Activated naive CD8-positive, alpha-beta T cell treated with anti-CD3 and anti-CD28 coated beads for 36 hours (primary cell): ENCODE measurements around the gene EFNB2. TPM values are rescaled to one million over a fixed set of nuclear protein-coding genes. Genes with fewer than 3 reads are reported as not detected.

Experiments
- DNase-seq: peaks from one replicate; pipeline ENCODE4 v3.0.0; 2021
- H3K27ac Mint-ChIP-seq: one replicate; pipeline ENCODE4 v1.8.0; 2022; ENCODE audit warnings: mild to moderate bottlenecking, moderate library complexity, mixed read lengths
- H3K27me3 Mint-ChIP-seq: one replicate; pipeline ENCODE4 v1.8.0; 2022; ENCODE audit warnings: mild to moderate bottlenecking, mixed read lengths
- H3K36me3 Mint-ChIP-seq: one replicate; pipeline ENCODE4 v1.8.0; 2021; ENCODE audit warnings: mild to moderate bottlenecking, mixed read lengths
- H3K4me1 Mint-ChIP-seq: one replicate; pipeline ENCODE4 v1.8.0; 2021; ENCODE audit warnings: mixed read lengths
- H3K4me3 Mint-ChIP-seq: one replicate; pipeline ENCODE4 v1.8.0; 2022; ENCODE audit warnings: mild to moderate bottlenecking, moderate library complexity, mixed read lengths
- H3K9me3 Mint-ChIP-seq: one replicate; pipeline ENCODE4 v1.8.0; 2022; ENCODE audit warnings: mixed read lengths
- total RNA-seq, 2 experiments: library from RNA; stranded (reverse); gene quantifications; one replicate each; pipeline ENCODE4 v1.2.3, GENCODE V29; 2021

Gene EFNB2
- total RNA-seq, 2 experiments from 2014 or later: 0.06 to 0.08 TPM

DNA sequence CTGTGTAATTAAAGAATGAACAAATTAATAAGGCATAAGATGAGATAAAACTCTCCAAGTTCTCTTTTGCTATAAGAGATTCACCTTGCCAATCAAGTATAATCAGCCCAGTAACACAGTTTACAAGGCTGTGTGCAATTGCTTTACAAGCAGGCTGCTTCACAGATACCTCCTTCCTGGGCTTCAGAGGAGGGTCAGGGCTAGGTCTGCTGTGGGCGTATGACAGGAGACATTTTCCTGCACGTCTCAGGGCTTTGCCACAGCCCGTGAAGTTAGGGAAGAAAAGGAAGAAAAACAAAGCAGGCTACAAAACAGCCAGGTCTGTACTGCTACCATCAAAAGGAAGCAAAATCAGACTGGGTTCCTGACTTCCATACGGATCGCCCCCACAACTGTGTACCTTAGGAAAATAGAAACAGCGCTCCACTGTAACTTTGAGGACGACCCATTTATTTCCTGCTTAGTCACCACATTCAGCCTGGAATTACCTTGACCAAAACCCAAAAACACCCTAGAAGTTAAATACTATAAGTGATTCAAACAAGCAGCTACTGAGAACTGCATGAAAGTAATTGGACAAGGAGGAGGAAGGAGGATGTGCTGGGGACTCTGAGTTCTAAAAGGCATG lies 12.4 kb downstream of the EFNB2 start:
- Mint-ChIP-seq H3K27ac (no peak overlapping the region), H3K4me3 (no peak overlapping the region), H3K36me3 (no peaks in the 10 kb centered on the region), H3K9me3 (no peaks in the 10 kb centered on the region), H3K4me1 (no peaks in the 10 kb centered on the region), H3K27me3 (peaks cover 44% of the 10 kb centered on the region)
- no peak for DNase-seq

DNA sequence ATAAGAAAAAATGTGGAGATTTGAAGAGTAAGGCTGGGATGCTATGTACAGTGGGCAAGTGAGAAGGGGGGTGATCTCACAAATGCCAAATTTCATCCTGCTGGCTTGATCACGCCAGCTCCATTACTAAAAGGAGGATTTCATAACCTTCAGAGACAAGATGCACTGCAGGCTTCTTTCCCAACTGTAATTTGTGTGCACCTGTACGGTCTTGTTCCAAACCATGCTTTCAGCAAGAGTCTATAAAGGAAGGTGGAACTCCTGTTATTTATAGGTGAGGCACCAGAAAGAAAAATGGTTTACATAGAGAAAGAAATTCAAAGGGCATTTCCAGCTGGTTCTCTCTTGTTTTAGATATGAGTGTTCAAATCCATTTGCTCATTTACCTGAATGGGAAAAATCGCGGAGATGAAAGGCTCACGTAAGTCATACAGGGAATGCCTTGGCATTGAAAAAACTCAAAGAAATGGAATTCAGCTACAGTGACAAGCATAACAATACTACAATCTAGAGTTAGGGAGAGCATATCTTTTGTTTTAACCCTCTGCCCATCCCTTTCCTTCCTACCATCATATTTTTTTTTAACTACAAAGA lies 13.3 kb downstream of the EFNB2 start:
- Mint-ChIP-seq H3K9me3 (no peaks in the 10 kb centered on the region), H3K27me3 (peaks cover 39% of the 10 kb centered on the region)

DNA sequence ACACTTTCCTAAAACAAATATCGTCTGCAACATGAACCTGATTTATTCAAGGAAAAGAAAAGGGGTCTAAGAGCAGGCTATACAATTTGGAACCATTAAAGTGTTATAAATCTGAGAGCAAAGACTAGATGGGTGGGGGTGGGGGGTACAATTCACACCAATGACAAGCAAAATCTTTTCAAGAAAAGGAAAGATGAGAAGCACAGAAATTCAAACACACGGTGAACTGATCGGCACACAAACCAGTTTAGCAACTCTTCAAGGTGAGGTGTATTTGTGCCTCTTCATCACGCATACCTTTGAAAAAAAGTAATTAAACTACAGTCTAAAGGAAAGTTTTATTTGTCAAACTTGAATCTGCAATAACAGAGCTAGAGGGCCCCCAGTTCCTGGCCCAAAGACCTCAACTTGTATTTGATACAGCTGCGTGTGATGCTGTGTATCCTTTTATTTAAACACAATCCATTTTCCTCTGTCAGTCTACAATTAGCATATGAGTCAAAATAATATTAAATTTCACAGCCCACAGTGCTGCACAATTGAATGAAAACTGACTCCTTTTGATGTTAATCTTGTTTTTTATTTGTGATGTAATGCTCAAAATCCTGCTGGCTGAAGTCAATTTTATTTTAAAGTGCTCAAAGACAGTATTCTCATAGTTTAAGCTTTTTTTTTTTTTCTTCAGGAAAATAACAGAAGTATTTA lies 14.2 kb downstream of the EFNB2 start:
- H3K9me3 Mint-ChIP-seq: no peaks in the 10 kb centered on the region
- no peak overlapping the region for H3K27ac Mint-ChIP-seq
- no peaks in the 10 kb centered on the region for H3K4me1 Mint-ChIP-seq
- no peaks in the 10 kb centered on the region for H3K36me3 Mint-ChIP-seq
- H3K27me3 Mint-ChIP-seq: peaks cover 31% of the 10 kb centered on the region
- no peak overlapping the region for H3K4me3 Mint-ChIP-seq
- DNase-seq: no peak

More for the DNA sequence above, 13.3 kb downstream of the EFNB2 start:
- Mint-ChIP-seq H3K4me3 (no peak overlapping the region), H3K36me3 (no peaks in the 10 kb centered on the region), H3K4me1 (no peaks in the 10 kb centered on the region), H3K27ac (no peak overlapping the region)
- no peak for DNase-seq

DNA sequence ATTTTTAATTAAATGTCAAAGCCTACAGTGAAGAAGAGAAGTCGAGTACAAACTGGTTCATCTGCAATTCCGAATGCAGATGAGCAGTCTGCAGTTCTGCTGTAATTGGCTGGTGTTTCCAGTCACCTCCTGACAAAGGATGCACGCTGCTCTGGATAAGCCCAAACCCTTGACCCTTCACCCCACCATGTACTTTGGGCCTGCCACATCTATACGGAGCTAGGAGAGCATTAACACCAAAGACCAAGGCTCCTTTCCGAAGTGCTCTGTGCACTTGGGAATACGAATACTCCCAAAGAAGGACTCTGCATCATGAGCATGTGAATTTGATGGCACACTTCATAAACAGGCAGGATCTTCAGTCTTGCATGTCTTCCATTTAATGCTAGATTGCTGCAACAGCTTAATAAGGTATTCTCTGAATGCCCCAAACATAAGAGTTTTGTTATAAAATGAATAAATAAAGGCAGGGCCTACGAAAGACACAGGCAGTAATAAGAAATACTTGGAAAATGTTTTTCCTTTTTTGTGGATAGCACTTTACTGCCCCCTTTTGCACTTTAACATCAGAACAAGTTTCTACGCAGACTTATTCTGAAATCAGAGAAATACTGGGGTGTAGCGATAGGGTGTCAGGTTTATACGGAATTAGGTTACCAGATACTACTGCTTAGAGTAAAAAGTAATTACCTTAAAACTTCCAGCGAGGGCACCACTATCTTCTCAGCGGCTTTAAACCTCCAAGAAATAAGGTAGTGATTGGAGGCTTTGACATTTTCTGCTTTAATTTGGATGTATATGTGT lies 15.0 kb downstream of the EFNB2 start:
- no peak for DNase-seq
- Mint-ChIP-seq H3K4me3 (no peak overlapping the region), H3K36me3 (no peaks in the 10 kb centered on the region), H3K9me3 (no peaks in the 10 kb centered on the region), H3K27me3 (peaks cover 26% of the 10 kb centered on the region), H3K4me1 (no peaks in the 10 kb centered on the region), H3K27ac (no peak overlapping the region)

DNA sequence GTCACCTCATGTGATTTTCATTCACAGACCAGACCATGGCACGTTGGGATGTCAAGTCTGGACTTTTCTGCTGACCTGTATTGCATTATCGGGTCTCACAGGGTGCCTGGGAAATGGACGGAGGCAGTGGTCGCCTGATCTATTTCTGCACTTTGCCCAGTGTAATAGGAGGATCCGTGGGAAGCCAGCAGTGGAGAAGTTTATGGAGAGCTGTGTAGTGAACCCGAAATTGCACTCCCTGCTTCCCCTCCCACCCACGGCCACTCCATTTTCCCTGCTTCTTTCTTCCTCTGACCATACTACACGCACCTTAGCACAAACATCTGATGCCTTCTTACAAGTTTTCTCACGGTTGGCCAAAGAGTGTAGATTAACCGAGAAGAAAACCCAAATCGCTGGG lies 16.9 kb downstream of the EFNB2 start:
- Mint-ChIP-seq H3K36me3 (no peaks in the 10 kb centered on the region), H3K27me3 (peaks cover 41% of the 10 kb centered on the region), H3K27ac (no peak overlapping the region), H3K9me3 (no peaks in the 10 kb centered on the region), H3K4me3 (no peak overlapping the region), H3K4me1 (no peaks in the 10 kb centered on the region)
- DNase-seq: no peak

DNA sequence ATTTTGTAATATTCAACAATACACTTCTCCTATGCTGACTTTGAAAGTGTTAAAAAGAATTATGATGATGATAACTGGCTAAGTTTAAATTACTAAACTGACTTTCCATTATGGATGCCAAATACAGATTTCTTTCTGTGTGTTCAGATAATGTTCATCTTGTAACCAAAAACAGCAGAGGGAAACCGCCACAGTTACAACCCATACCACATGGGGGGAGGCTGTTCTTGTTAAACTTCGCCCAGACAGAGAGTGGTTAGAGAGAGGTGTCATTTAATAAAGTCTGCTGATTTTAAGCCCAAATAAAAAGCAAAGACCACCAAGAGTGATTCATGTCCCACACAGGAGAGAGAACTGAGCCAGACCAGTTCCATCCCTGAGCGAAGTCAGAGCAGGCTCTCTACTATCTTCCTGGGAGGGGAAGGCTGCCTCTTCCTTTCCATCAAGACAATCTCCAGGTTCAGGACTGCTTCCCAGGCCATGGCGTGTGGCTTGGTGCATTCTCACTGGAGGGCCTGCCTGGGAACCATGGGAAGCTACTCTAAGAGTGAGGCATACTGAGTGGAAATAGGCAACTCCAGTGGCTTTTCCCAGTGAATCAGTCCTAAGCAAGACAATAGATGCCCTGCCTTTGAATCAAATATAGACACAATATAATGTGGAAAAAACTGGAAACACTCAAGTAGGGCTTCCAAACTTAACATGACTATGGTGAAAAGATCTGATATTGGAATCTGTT lies 18.2 kb downstream of the EFNB2 start:
- H3K36me3 Mint-ChIP-seq: no peaks in the 10 kb centered on the region
- H3K27me3 Mint-ChIP-seq: peaks cover 37% of the 10 kb centered on the region
- H3K27ac Mint-ChIP-seq: no peak overlapping the region
- DNase-seq: no peak
- H3K9me3 Mint-ChIP-seq: no peaks in the 10 kb centered on the region
- H3K4me1 Mint-ChIP-seq: no peaks in the 10 kb centered on the region
- no peak overlapping the region for H3K4me3 Mint-ChIP-seq

DNA sequence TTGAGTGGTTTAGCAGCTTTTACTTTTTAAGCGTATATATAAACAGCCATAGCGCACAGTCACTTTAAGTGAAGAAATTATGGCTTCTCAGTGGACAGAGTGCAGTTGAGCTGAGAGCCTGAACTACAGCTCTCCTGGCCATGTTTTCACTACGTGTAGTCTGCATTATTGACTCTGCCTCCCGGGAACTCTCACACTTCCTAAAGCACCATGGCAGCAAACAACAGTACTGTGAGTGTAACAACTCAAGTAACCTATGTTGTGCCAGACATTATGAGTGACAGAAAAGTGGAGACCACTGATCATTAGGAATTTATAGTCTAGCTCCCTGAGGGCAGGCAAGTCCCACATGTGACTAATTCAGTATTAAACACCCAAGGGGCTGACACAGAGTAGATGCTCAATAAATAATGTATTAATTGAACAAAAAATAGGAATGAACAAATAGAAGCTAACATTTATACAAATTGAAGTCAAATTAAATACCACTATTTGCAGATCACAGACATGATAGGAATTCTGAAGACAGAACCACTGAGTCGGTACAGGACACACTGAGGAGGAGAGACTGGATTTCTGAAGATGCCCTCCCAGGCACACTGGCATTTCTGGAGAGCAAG lies 19.7 kb downstream of the EFNB2 start:
- H3K36me3 Mint-ChIP-seq: no peaks in the 10 kb centered on the region
- no peaks in the 10 kb centered on the region for H3K9me3 Mint-ChIP-seq
- H3K4me1 Mint-ChIP-seq: no peaks in the 10 kb centered on the region
- H3K27me3 Mint-ChIP-seq: peaks cover 30% of the 10 kb centered on the region
- no peak overlapping the region for H3K27ac Mint-ChIP-seq
- DNase-seq: no peak
- H3K4me3 Mint-ChIP-seq: no peak overlapping the region

DNA sequence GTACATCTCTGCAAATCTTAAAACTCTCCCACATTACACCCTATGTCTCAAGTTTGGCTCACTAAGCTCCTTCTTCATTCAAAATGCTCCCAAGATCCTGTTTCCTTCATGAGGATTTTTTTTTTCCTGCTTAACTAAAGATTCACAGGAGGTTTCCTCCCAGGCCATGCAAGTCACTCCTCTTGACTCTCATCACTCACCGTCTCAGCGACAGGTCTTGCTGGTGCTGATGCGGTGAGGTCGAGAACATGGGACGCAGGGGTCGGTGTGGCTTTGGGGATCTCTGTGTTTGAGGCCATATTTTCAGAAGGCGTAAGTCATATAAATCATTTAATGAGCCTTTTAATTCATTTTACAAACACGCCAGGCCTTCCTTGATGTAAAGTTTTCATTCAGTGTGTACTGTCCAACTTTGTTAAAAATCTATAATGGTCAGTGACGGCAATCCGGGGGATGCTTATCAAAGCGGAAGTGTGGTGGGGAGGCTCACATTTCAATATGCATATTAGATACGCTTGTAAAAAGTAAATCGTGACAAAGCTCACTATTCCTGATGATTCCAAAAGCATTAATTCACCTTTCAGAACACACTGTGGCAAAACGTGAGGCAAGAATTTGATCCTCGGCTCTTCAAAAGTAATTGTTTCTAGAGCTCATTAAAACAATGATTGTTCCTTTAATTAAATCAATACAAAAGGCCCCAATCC lies 20.4 kb downstream of the EFNB2 start:
- H3K9me3 Mint-ChIP-seq: no peaks in the 10 kb centered on the region

DNA sequence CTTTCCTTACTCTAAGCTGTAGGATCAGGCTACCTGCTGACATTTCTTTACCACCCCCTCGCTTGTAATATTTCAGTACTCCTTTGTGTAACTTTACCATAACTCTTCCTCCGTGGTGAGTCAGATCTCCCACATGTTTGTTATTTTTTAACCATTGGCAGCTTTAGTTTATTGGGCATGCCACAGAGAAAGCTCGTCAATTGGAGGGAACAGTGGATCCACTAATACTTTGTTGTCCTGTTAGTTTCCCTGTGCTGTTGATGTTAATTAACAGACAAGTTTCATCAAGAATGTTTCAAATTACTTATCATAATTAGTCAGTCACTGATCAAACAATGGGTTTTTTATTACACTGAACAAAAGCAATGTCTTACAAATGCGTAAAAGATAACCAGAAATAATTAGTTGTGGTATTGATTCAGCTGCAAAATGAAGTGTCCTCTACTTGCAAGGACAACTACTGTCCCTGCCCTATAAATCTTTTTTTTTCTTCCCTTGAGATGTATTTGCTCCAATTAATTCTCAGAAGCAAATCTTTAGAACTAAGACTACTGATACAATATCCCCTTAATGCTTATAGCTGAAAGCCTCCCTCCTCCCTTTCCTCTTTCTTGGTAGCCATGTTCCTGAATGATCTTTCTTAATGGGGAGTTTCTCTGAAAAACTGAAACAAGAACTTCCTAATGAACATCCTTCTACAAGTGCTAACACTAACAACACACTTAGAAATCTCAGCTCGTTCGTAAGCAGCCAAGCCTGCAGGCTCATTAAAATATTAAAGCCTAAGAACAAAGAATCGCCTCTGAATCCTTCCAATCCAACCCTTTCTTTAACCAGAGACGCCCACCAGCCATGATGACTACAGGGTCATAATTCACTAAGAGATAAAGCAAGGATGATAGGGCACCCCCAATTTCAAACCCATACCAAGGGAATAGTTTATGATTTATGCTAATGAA lies 22.2 kb downstream of the EFNB2 start:
- Mint-ChIP-seq H3K4me3 (no peak overlapping the region), H3K9me3 (no peaks in the 10 kb centered on the region), H3K4me1 (no peaks in the 10 kb centered on the region), H3K27me3 (peaks cover 27% of the 10 kb centered on the region), H3K36me3 (no peaks in the 10 kb centered on the region), H3K27ac (no peak overlapping the region)
- DNase-seq: no peak

More for the DNA sequence above, 20.4 kb downstream of the EFNB2 start:
- Mint-ChIP-seq H3K4me3 (no peak overlapping the region), H3K27ac (no peak overlapping the region), H3K4me1 (no peaks in the 10 kb centered on the region), H3K36me3 (no peaks in the 10 kb centered on the region), H3K27me3 (peaks cover 27% of the 10 kb centered on the region)
- no peak for DNase-seq

DNA sequence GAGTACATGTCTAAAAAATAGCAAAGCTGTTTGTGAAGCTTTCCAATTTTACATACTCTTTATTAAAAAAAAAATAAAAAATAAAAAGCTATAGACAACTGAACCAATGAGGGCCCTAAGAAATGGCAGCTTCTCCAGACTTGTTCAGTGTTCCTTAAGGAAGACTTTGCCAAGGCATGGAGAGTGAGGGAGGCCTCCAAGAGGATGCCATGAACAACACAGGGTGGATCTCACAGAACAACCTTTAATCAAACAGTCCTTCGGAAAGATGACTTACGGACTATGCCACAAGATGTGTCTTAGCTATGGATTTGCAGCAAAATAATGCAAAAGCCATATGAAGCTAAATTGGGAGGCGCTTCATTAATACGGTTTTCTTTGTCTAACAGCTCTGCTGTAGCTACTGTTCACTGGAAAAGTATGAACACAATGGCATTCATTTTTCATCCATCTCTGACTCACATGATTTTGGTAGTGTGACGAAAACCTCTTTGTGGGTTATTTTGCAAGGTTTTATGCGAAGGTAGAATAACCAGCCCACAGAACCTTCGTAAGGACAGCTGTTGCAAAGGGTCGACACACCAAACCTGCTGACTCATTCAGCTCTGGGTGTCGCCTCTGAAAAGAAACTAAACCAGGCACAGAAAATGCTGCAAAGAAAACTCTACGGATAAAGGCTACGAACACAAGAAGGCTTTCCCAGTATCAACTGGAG lies 27.7 kb downstream of the EFNB2 start:
- peaks cover 18% of the 10 kb centered on the region for H3K27me3 Mint-ChIP-seq
- H3K4me3 Mint-ChIP-seq: no peak overlapping the region
- H3K27ac Mint-ChIP-seq: no peak overlapping the region
- H3K36me3 Mint-ChIP-seq: no peaks in the 10 kb centered on the region
- H3K4me1 Mint-ChIP-seq: peaks cover 3% of the 10 kb centered on the region
- DNase-seq: no peak
- no peaks in the 10 kb centered on the region for H3K9me3 Mint-ChIP-seq

DNA sequence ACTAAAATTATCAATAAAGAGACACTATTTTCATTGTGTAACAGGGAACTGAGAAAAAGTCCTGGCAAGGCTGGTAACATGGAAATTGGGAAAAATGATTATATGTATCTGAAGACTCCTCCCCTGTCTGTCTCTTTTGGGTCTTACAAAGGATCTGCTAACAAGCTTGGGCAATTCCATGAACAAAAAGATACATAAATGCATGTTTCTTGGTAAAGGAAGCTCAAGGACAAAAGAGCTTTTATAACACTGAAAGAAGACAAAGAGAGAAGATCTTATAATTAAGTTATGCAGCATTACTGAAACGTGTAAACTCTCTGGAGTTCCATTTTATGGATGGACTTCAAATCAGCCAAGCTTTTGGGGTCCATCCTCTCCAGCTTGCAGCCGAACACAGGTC lies 29.2 kb downstream of the EFNB2 start:
- Mint-ChIP-seq H3K27me3 (peaks cover 22% of the 10 kb centered on the region), H3K27ac (no peak overlapping the region), H3K36me3 (no peaks in the 10 kb centered on the region), H3K4me3 (no peak overlapping the region), H3K4me1 (peaks cover 3% of the 10 kb centered on the region), H3K9me3 (no peaks in the 10 kb centered on the region)
- no peak for DNase-seq

DNA sequence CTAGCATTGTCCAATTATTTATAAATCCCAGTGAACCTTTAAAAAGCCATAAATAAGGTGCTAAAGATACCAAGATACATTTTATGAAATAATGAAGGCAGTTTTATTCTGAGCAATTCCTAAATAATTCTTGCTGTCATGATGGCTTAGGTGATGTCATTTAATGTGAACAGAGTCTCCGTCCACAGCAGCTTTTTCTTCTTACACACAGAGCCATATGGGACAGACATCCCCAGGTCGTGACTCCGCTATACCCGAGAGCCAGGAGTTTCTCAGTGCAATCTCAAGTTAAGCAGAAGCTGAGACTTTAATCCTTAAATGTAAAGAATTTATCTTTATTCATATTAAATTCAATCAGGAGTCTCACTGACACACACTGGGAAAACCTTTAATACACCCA lies 29.7 kb downstream of the EFNB2 start:
- Mint-ChIP-seq H3K4me3 (no peak overlapping the region), H3K4me1 (peaks cover 3% of the 10 kb centered on the region), H3K9me3 (no peaks in the 10 kb centered on the region), H3K36me3 (no peaks in the 10 kb centered on the region), H3K27me3 (peaks cover 20% of the 10 kb centered on the region), H3K27ac (no peak overlapping the region)
- no peak for DNase-seq
